Small intestine (tissue), 16 donors: ENCODE results near the gene CYP2D6. TPM values are rescaled to one million over a fixed set of nuclear protein-coding genes. Genes with fewer than 3 reads are reported as not detected.
"Not testable (repeated sequence)": the region's sequence is repeated elsewhere in the genome, so short reads cannot be mapped to it uniquely, and the experiment has no call there.

Source experiments
- DNase-seq, 2 donors: peaks; one replicate each; pipeline versions ENCODE4 v3.0.0 to v3.0.0-alpha.2; 2013
- FAIRE-seq: peaks from 2 replicates; lab custom pipeline; 2012; peaks lifted over from hg19 to GRCh38; lab: Jason Lieb, UNC
- H3K27ac ChIP-seq, 3 donors: one replicate each; pipeline ENCODE4 v1.5.1; 2013; ENCODE audit warnings: low read length in 2 of 3, mild to moderate bottlenecking in 2 of 3, control low read depth in 1 of 3, inconsistent platforms in 1 of 3, low read depth in 1 of 3, moderate library complexity in 1 of 3
- H3K27me3 ChIP-seq, 3 donors: one replicate each; pipeline ENCODE4 v1.6.1; 2013; ENCODE audit warnings: low read length in 3 of 3, inconsistent platforms in 1 of 3; ENCODE audit not compliant: control insufficient read depth in 3 of 3, insufficient read depth in 3 of 3
- H3K36me3 ChIP-seq, 3 donors: one replicate each; pipeline ENCODE4 v1.6.1; 2013; ENCODE audit warnings: low read length in 3 of 3, inconsistent platforms in 1 of 3, low read depth in 1 of 3, mild to moderate bottlenecking in 1 of 3, moderate library complexity in 1 of 3; ENCODE audit not compliant: control insufficient read depth in 3 of 3, insufficient read depth in 2 of 3
- H3K4me1 ChIP-seq, 3 donors: one replicate each; pipeline ENCODE4 v1.6.1; 2013; ENCODE audit warnings: low read length in 2 of 3, inconsistent platforms in 1 of 3, low read depth in 1 of 3, mild to moderate bottlenecking in 1 of 3, moderate library complexity in 1 of 3; ENCODE audit not compliant: control insufficient read depth in 3 of 3, insufficient read depth in 2 of 3
- H3K4me3 ChIP-seq, 3 donors: one replicate each; pipeline ENCODE4 v1.5.1; 2013; ENCODE audit warnings: low read length in 3 of 3, control low read depth in 1 of 3, inconsistent platforms in 1 of 3, low read depth in 1 of 3, mild to moderate bottlenecking in 1 of 3, moderate library complexity in 1 of 3
- H3K9me3 ChIP-seq, 2 donors: one replicate each; pipeline ENCODE4 v1.6.1; 2013; ENCODE audit warnings: low read depth in 1 of 2, low read length in 1 of 2; ENCODE audit not compliant: control insufficient read depth in 2 of 2, insufficient read depth in 1 of 2
- WGBS, 3 donors: extraction: QIAGEN DNeasy Blood & Tissue Kit; methylation state at CpG; one replicate each; pipeline ENCODE4 v1.1.7; 2013; 5-methylcytosine and 5-hydroxymethylcytosine counted together
- long read RNA-seq, 10 donors: transcript quantifications; one replicate each; lab custom pipeline, GENCODE V29; 2026
- polyA plus RNA-seq, 4 donors: library from polyadenylated mRNA; stranded (reverse) in 3 of 4; unstranded in 1 of 4; fragments of 200-250 nt in 3 of 4; fragments of 120-200 nt in 1 of 4; gene quantifications; one replicate each; pipeline versions ENCODE4 v1.2.1 to v1.2.3, GENCODE V29; 2013
- donor health status: healthy with polysubstance abuse.
- donor health status: control.
- donor health status: control.
- donor health status: Bipolar disorder and iron deficiency.
- donor health status: healthy.

CYP2D6 gene
- polyA plus RNA-seq: 100 to 1,000 TPM in 1 of 4 donors, 10 to 100 TPM in 1, 1 to 10 TPM in 2; 5.8 to 172 (median 22.4) TPM
- long read RNA-seq, donor 1, partial matches to known transcripts: 0 of 3 reads
- long read RNA-seq, donor 1, other reads (novel, unspliced or antisense): 0 of 3 reads
- long read RNA-seq, donor 2: 0 reads
- long read RNA-seq, donor 3: 0 reads
- long read RNA-seq, donor 4: 0 reads
- long read RNA-seq, donor 5: 0 reads
- long read RNA-seq, donor 6, partial matches to known transcripts: 0 of 2 reads
- long read RNA-seq, donor 6, other reads (novel, unspliced or antisense): 0 of 2 reads
- long read RNA-seq, donor 7: 0 reads
- long read RNA-seq, donor 8: 0 reads
- long read RNA-seq, donor 9: 0 reads
- long read RNA-seq, donor 10: 0 reads

DNA sequence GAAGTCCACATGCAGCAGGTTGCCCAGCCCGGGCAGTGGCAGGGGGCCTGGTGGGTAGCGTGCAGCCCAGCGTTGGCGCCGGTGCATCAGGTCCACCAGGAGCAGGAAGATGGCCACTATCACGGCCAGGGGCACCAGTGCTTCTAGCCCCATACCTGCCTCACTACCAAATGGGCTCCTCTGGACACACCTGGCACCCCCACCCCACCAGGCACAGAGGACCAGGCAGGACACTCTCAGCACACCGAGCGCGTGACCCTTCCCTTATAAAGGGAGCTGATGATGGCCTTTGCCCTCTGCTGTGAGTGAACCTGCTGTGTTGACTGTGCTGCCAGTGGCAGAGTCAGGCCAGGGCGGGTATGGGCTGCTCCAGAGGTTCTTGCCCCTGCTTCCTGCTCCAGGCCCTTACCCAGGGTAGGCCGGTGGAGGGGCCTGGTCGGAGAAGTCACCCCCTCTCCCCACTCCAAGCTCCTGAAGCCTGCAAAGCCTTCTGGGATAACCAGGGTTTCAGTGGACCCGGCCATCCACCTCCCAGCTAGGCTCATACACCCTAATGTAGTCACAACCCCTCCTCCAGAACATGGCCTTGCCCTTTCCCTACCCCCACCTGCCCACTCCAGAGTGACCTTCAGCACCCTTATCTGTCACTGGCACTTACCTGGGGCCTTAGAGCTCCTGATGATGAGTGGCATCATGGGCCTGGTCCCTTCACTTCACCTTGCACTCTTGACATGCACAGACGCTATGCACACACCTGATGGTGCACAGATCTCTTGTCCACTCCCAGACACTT lies at the start of gene CYP2D6:
TSS of gene CYP2D6 (minus strand) at position 172 of the 793 bp plus-strand sequence. CDS start at position 153, 19 bp downstream.
- not testable (repeated sequence) for H3K27me3 ChIP-seq, FAIRE-seq, H3K4me3 ChIP-seq, H3K4me1 ChIP-seq, H3K9me3 ChIP-seq
- DNase-seq: peak; percentile 41 to 86
- Histone ChIP-seq H3K27ac (peak within 1 kb of the TSS; percentile 41 to 94 (median 54)), H3K36me3 (peaks cover 0 to 16% (median 3%) of the 10 kb centered on the region in 3 donors)
- WGBS, 3 donors: 45 to 81% (median 64%) methylated on average over 10 to 13 of the region's 14 CpGs

- H3K27me3 ChIP-seq: no peaks in the 10 kb centered on the region
- peak overlapping the region in 2 of 3 donors; percentile 9 to 82 for H3K27ac ChIP-seq
- peaks cover 0 to 15% (median 0%) of the 10 kb centered on the region in 3 donors for H3K36me3 ChIP-seq
- WGBS, 3 donors: 71 to 83% (median 80%) methylated on average over 6 of the region's 6 CpGs
- H3K4me3 ChIP-seq: no peak overlapping the region
- H3K9me3 ChIP-seq: no peaks in the 10 kb centered on the region
- DNase-seq (no peak), FAIRE-seq (no peak)
- peaks cover 8 to 68% (median 22%) of the 10 kb centered on the region in 3 donors for H3K4me1 ChIP-seq
Measured at GRCh38 chr22:42179616-42180015, 49.0 kb upstream of the CYP2D6 start.

GRCh38 chr22:42178910-42179519 lies 48.4 kb upstream of the CYP2D6 start:
- Histone ChIP-seq H3K4me3 (no peak overlapping the region), H3K36me3 (peaks cover 0 to 19% (median 0%) of the 10 kb centered on the region in 3 donors), H3K27me3 (no peaks in the 10 kb centered on the region), H3K4me1 (peaks cover 11 to 69% (median 27%) of the 10 kb centered on the region in 3 donors), H3K9me3 (no peaks in the 10 kb centered on the region), H3K27ac (peak overlapping the region in 1 of 3 donors; percentile 83)
- DNase-seq: no peak
- no peak for FAIRE-seq
- WGBS, 3 donors: 71 to 88% (median 74%) methylated on average over 2 of the region's 2 CpGs

DNA sequence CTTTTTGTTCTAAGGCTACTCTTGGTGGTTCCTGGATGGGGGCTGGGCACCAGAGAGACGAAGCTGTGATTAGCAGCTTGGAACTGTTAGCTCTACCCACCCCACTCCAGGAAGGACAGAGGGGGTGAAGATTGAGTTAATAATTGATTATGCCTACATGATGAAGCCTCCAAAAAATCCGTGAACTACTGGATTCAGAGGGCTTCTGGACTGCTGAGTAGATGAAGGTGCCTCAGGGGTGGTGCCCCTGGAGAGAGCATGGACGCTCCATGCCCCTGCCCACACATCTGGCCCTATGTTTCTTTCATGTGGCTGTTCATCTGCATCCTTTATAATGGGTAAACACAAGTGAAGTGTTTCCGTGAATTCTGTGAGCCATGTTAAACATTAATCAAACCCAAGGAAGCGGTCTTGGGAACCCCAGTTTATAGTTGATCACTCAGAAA lies 47.3 kb upstream of the CYP2D6 start:
- Histone ChIP-seq H3K27ac (peak overlapping the region; percentile 49 to 83 (median 76)), H3K27me3 (no peaks in the 10 kb centered on the region), H3K9me3 (no peaks in the 10 kb centered on the region), H3K36me3 (peaks cover 0 to 24% (median 0%) of the 10 kb centered on the region in 3 donors), H3K4me3 (no peak overlapping the region), H3K4me1 (peaks cover 8 to 71% (median 36%) of the 10 kb centered on the region in 3 donors)
- no peak for FAIRE-seq
- DNase-seq: peak; percentile 74 to 89
- 15 to 59% (median 34%) methylated on average over 5 of the region's 5 CpGs for WGBS, 3 donors

DNA sequence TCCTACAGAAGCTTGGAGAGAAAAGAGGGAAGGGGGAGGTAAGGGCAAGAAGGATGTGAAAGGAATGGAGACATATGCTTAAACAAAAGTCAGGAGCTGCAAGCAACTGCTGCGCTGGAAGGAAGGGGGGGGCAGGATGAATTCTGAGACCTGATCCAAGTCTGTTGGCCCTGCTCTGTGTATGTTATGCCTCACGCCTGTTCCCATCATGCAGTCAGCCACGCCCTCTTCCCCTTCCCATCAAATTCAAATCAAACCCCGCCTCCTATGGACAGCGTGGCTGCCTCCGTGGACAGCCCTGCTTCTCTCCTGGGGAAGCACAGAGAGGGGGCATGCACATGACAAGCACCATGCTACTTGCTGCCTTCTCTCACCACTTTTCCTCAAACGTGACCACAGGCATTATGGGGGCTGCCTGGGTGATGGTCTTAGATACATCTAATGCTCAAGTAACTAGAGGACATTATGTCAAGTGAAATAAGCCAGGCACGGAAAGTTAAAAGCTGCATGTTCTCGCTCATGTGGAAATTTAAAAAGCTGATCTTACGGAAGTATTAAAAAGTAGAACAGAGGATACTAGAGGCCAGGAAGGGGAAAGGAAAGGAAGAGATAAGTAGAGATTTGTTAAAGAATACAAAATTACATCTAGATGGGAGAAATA lies 45.8 kb upstream of the CYP2D6 start:
- no peak for DNase-seq
- H3K9me3 ChIP-seq: no peaks in the 10 kb centered on the region
- H3K4me1 ChIP-seq: peaks cover 8 to 71% (median 34%) of the 10 kb centered on the region in 3 donors
- peaks cover 0 to 31% (median 0%) of the 10 kb centered on the region in 3 donors for H3K36me3 ChIP-seq
- H3K27me3 ChIP-seq: no peaks in the 10 kb centered on the region
- H3K4me3 ChIP-seq: no peak overlapping the region
- FAIRE-seq: no peak
- H3K27ac ChIP-seq: peak overlapping the region in 1 of 3 donors; percentile 25
- 70 to 89% (median 86%) methylated on average over 10 of the region's 10 CpGs for WGBS, 3 donors

- WGBS, 3 donors: 62 to 76% (median 62%) methylated on average over 4 of the region's 4 CpGs
- FAIRE-seq (no peak), DNase-seq (no peak)
- Histone ChIP-seq H3K4me1 (peaks cover 8 to 55% (median 21%) of the 10 kb centered on the region in 3 donors), H3K36me3 (peaks cover 0 to 35% (median 0%) of the 10 kb centered on the region in 3 donors), H3K27ac (peak overlapping the region in 2 of 3 donors; percentile 57 to 78), H3K9me3 (no peaks in the 10 kb centered on the region), H3K4me3 (no peak overlapping the region), H3K27me3 (no peaks in the 10 kb centered on the region)
Measured at GRCh38 chr22:42174062-42174461, 43.5 kb upstream of the CYP2D6 start.

DNA sequence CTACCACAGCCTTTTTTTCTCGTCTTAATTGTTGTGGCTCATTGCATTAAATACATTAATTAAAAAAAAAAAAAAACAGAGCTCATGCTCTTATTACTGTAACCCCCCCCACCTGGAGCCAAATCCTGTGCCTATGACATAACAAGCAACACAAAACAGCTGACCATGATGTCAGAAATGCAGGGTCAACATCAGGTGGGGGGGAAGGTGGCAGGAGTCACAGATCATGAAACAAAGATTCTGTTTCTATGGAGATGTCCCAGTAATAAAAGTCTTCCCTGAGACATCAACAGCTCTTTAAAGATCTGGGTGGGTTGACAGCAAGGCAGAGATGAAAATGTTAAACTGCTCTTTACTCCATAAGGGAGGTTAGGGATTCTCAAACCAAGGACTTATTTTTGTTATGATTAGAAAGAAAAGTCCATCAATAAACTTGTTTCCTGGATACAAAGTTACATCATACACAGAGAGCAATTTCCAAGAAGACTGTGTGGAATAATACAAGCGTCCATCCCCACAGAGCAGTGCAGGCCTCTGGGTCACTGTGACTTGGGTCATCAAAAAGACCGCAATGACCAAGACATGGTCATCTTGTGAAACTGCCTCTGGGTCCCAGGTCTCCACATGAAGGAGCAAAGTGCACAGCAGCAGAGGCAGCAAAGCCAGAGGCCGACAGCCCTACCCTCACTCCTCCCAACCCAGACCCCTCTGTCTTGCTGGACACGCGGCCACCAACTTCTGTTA lies 42.7 kb upstream of the CYP2D6 start:
- peak in 1 of 2 donors; percentile 50 for DNase-seq

More for the DNA sequence above, 42.7 kb upstream of the CYP2D6 start:
- H3K9me3 ChIP-seq: no peaks in the 10 kb centered on the region
- H3K27ac ChIP-seq: peak overlapping the region; percentile 34 to 78 (median 63)
- 60 to 66% (median 65%) methylated on average over 6 of the region's 6 CpGs for WGBS, 3 donors
- FAIRE-seq: no peak
- no peak overlapping the region for H3K4me3 ChIP-seq
- H3K27me3 ChIP-seq: no peaks in the 10 kb centered on the region
- H3K36me3 ChIP-seq: peaks cover 0 to 39% (median 0%) of the 10 kb centered on the region in 3 donors
- H3K4me1 ChIP-seq: peaks cover 8 to 48% (median 21%) of the 10 kb centered on the region in 3 donors
